ENCODE measurements around the gene CYSTM1.

CYSTM1 gene

DNA sequence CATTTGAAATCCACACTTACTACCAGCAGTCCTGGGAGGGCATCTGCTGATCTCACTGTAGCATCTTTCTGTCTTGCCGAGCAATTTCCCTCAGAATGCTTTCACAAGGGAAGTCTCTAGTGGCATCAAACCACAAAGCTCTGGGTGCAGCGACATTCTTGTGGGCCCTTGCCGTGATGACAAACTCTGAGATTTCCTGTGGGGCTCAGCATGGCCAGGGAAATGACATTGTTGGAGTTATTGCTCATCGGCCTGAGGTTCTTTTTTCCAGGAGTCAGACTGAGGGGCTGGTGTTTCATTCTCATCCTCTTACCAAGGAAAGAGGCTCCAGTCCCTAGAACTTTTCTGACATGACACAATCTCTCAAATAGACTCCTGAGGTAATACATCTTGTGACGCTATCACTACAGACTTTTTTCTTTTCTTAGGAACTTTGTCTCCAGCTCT is 76.6 kb downstream of the CYSTM1 start:
- peak; percentile 79 for ATAC-seq
- TF ChIP-seq ZFP3 (CRISPR knock-in tag; IDR thresholded peaks at IDR 0.05): 0 out of 2 replicates have a peak, but pooled peaks have one; percentile 65
- TF ChIP-seq PATZ1 (CRISPR knock-in tag; IDR thresholded peaks at IDR 0.05; ENCODE audit: borderline replicate concordance): no peak
- TF ChIP-seq TCF4 (CRISPR knock-in tag; IDR thresholded peaks at IDR 0.05; ENCODE audit: borderline replicate concordance): no peak
- no peak for TF ChIP-seq ZFP30 (CRISPR knock-in tag; IDR thresholded peaks at IDR 0.05)
- TF ChIP-seq SNAI2 (CRISPR knock-in tag; IDR thresholded peaks at IDR 0.05): no peak

DNA sequence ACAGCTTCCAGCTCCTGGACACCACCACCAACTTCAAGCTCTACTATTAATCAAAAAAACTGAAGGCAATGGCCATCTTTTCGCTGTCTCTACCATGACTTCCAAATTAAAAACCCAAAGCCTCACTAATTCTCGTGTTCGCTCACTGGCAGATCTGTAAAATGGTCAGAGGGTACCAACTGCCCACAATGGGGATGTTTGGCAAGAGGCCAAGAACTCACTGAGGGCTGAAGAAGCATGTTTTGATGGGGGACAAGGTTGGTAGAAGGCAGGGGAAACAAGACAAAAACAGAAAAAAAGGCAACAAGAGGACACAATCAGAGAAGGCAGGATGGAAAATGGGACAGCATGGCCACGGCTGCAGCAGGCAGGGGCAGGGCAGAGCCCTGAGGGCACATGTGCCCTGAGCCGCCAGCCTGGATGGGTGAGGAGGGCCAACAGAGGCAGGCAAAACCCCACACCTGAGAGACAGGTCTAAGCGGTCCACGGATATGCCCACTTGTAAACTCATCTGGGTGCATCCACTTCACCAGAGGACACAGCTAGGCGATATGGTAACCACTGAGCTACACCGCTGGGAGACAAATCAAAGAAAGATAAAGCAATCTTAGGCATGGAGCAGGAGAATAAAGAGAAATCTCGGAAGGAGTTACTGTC is 77.6 kb downstream of the CYSTM1 start:
- TF ChIP-seq ZFP30 (CRISPR knock-in tag; IDR thresholded peaks at IDR 0.05): no peak
- TF ChIP-seq CSDC2 (CRISPR knock-in tag; IDR thresholded peaks at IDR 0.05): no peak
- TF ChIP-seq ESRRG (CRISPR knock-in tag; IDR thresholded peaks at IDR 0.05): no peak
- TF ChIP-seq ZNF70 (CRISPR knock-in tag; IDR thresholded peaks at IDR 0.05): no peak
- TF ChIP-seq GLIS3 (CRISPR knock-in tag; IDR thresholded peaks at IDR 0.05): no peak
- no peak for TF ChIP-seq ZFP3 (CRISPR knock-in tag; IDR thresholded peaks at IDR 0.05)
- no peak for TF ChIP-seq ZNF8 (CRISPR knock-in tag; IDR thresholded peaks at IDR 0.05)
- no peak for ATAC-seq

DNA sequence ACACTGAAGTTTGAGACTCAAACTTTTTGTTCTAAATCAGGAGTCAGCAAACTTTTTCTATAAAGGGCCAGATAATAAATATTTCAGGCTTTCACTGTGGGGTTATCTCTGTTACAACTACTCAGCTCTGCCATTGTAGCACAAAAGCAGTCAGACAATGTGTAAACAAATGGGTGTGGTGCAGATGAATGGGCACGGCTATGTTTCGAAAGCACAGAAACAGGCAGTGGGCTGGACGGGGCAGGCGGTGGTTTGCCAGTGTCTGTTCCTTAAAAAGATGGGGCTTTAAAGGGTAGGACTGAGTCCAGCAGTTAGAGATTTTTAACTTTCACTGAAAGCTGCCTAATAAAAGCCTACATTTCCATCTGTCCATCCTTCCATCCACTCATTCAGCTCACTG is 79.0 kb downstream of the CYSTM1 start:
- no peak for ATAC-seq
- TF ChIP-seq ZNF70 (CRISPR knock-in tag; IDR thresholded peaks at IDR 0.05) (no peak), CSDC2 (CRISPR knock-in tag; IDR thresholded peaks at IDR 0.05) (no peak), TSHZ2 (CRISPR knock-in tag; IDR thresholded peaks at IDR 0.05) (no peak), TOX (CRISPR knock-in tag; IDR thresholded peaks at IDR 0.05; ENCODE audit: borderline replicate concordance) (no peak), ARNTL (CRISPR knock-in tag; IDR thresholded peaks at IDR 0.05; ENCODE audit: borderline replicate concordance, low read depth) (no peak), BACH2 (CRISPR knock-in tag; IDR thresholded peaks at IDR 0.05; ENCODE audit: borderline replicate concordance) (no peak), SNAI2 (CRISPR knock-in tag; IDR thresholded peaks at IDR 0.05) (no peak), GLIS3 (CRISPR knock-in tag; IDR thresholded peaks at IDR 0.05) (no peak), POU6F1 (CRISPR knock-in tag; IDR thresholded peaks at IDR 0.05; ENCODE audit: borderline replicate concordance, low read depth) (no peak), ESRRG (CRISPR knock-in tag; IDR thresholded peaks at IDR 0.05) (no peak), ISL1 (CRISPR knock-in tag; IDR thresholded peaks at IDR 0.05) (no peak), CSRNP3 (CRISPR knock-in tag; IDR thresholded peaks at IDR 0.05) (no peak), ZC3H10 (CRISPR knock-in tag; IDR thresholded peaks at IDR 0.05) (no peak)

- ATAC-seq: no peak
- TF ChIP-seq ZC3H10 (CRISPR knock-in tag; IDR thresholded peaks at IDR 0.05): no peak
- no peak for TF ChIP-seq ZNF8 (CRISPR knock-in tag; IDR thresholded peaks at IDR 0.05)
- no peak for TF ChIP-seq ZNF70 (CRISPR knock-in tag; IDR thresholded peaks at IDR 0.05)
- TF ChIP-seq TOX (CRISPR knock-in tag; IDR thresholded peaks at IDR 0.05; ENCODE audit: borderline replicate concordance): no peak
- TF ChIP-seq POU6F1 (CRISPR knock-in tag; IDR thresholded peaks at IDR 0.05; ENCODE audit: borderline replicate concordance, low read depth): no peak
These were observed 80.6 kb downstream of the CYSTM1 start for GRCh38 chr5:140255460-140256157.
